ENCODE data around the gene CMTR1. TPM values are rescaled to one million over a fixed set of nuclear protein-coding genes. Genes with fewer than 3 reads are reported as not detected.

CMTR1 gene
- total RNA-seq, 1 experiment from 2014 or later = 28.7 TPM

GRCh38 chr6:37530297-37530696, 97.3 kb downstream of the CMTR1 start:
- POLR2A ChIA-PET = interaction anchor here (0.5 kb wide), 1 partner anchor 688 kb away, joined by 4 read pairs; no protein-coding TSS in a partner anchor
- Histone ChIP-seq H2AFZ (ENCODE audit: low read depth, low read length, poor library complexity, severe bottlenecking) (no peak overlapping the region), H3K27ac (ENCODE audit: low read depth, low read length) (no peak overlapping the region), H3K36me3 (ENCODE audit: control insufficient read depth in 1 of 2, insufficient read depth in 2 of 2, low read length in 2 of 2) (no peaks in the 10 kb centered on the region), H3K9me3 (ENCODE audit: control insufficient read depth in 1 of 2, insufficient read depth in 1 of 2, low read depth in 1 of 2, low read length in 2 of 2) (no peaks in the 10 kb centered on the region), H3K4me1 (ENCODE audit: control insufficient read depth in 1 of 2, insufficient read depth in 2 of 2, low read length in 2 of 2) (no peaks in the 10 kb centered on the region), H3K9me2 (ENCODE audit: insufficient read depth) (no peaks in the 10 kb centered on the region), H3K4me3 (replicated peaks in 1 of 2; ENCODE audit: low read depth in 1 of 2, low read length in 2 of 2) (no peak overlapping the region), H3K27me3 (ENCODE audit: insufficient read depth, low read length) (peaks cover 32% of the 10 kb centered on the region; the same call in 1 of the 2 replicates), H3K4me2 (ENCODE audit: low read length) (no peak overlapping the region), H3K9ac (ENCODE audit: low read length) (no peak overlapping the region), H3K79me2 (ENCODE audit: insufficient read depth, low read length) (no peaks in the 10 kb centered on the region), H4K20me1 (ENCODE audit: insufficient read depth) (no peaks in the 10 kb centered on the region)
- TF ChIP-seq CEBPB (IDR thresholded peaks at IDR 0.05; ENCODE audit: low read depth) (no peak), RAD21 (IDR thresholded peaks at IDR 0.05; ENCODE audit: low read depth) (no peak), ZFX (IDR thresholded peaks at IDR 0.05) (no peak), POLR2A (IDR thresholded peaks at IDR 0.05; ENCODE audit: borderline replicate concordance, extremely low read depth, insufficient read depth, insufficient read length) (no peak), SRF (IDR thresholded peaks at IDR 0.05; ENCODE audit: low read depth) (no peak)
- BruUV-seq (replicated peaks) = no TSS peak
- ATAC-seq (no peak), DNase-seq (ENCODE audit: low read depth, low spot score) (no peak)
- intact Hi-C loops (cut with micrococcal nuclease) = loop anchor here (10.0 kb wide), 2 partner anchors 485 to 965 kb away; no protein-coding TSS in a partner anchor
- RAD21 ChIA-PET (ENCODE audit: low non-redundant PET in 1 of 2, low total read pairs in 2 of 2, uncharacterized antibody in 2 of 2, unreplicated experiment in 2 of 2) = no interaction called here
- CTCF ChIA-PET = no interaction called here

DNA sequence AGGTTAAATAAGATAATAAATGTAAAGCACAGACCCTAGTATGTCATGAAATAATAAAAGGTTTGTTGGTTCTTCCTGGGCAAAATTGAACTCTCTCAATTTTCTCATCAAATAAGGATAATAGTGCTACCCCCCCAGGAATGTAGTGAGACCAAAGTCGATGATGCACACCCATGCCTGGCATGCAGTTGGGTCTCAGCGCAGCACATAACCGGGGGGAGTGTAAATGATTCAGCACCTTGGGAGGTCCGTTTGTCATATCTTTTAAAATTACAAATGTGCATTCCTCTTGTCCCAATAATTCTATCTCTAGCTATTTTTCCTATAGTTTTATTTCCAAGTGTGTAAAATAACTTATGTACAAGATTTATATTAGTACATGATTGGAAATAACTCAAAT, 98.0 kb downstream of the CMTR1 start:
- Histone ChIP-seq H3K9me3 (ENCODE audit: control insufficient read depth in 1 of 2, insufficient read depth in 1 of 2, low read depth in 1 of 2, low read length in 2 of 2) (no peaks in the 10 kb centered on the region), H4K20me1 (ENCODE audit: insufficient read depth) (no peaks in the 10 kb centered on the region), H3K36me3 (ENCODE audit: control insufficient read depth in 1 of 2, insufficient read depth in 2 of 2, low read length in 2 of 2) (no peaks in the 10 kb centered on the region), H3K9ac (ENCODE audit: low read length) (no peak overlapping the region), H3K4me1 (ENCODE audit: control insufficient read depth in 1 of 2, insufficient read depth in 2 of 2, low read length in 2 of 2) (no peaks in the 10 kb centered on the region), H3K9me2 (ENCODE audit: insufficient read depth) (no peaks in the 10 kb centered on the region), H3K79me2 (ENCODE audit: insufficient read depth, low read length) (no peaks in the 10 kb centered on the region), H3K4me3 (replicated peaks in 1 of 2; ENCODE audit: low read depth in 1 of 2, low read length in 2 of 2) (no peak overlapping the region), H2AFZ (ENCODE audit: low read depth, low read length, poor library complexity, severe bottlenecking) (no peak overlapping the region), H3K27ac (ENCODE audit: low read depth, low read length) (no peak overlapping the region), H3K4me2 (ENCODE audit: low read length) (no peak overlapping the region), H3K27me3 (ENCODE audit: insufficient read depth, low read length) (peaks cover 32% of the 10 kb centered on the region; the same call in 1 of the 2 replicates)
- ATAC-seq (no peak), DNase-seq (ENCODE audit: low read depth, low spot score) (no peak)
- ChIA-PET RAD21 (ENCODE audit: low non-redundant PET in 1 of 2, low total read pairs in 2 of 2, uncharacterized antibody in 2 of 2, unreplicated experiment in 2 of 2) (no interaction called here), POLR2A (no interaction called here), CTCF (no interaction called here)
- no TSS peak for BruUV-seq (replicated peaks)
- intact Hi-C loops (cut with micrococcal nuclease) = loop anchor here (10.0 kb wide), 2 partner anchors 484 to 964 kb away; no protein-coding TSS in a partner anchor
- TF ChIP-seq RAD21 (IDR thresholded peaks at IDR 0.05; ENCODE audit: low read depth) (no peak), POLR2A (IDR thresholded peaks at IDR 0.05; ENCODE audit: borderline replicate concordance, extremely low read depth, insufficient read depth, insufficient read length) (no peak), CBX3 (IDR thresholded peaks at IDR 0.05; ENCODE audit: low read depth) (no peak), EZH2phosphoT487 (IDR thresholded peaks at IDR 0.05; ENCODE audit: borderline replicate concordance) (no peak), SP1 (IDR thresholded peaks at IDR 0.05; ENCODE audit: low read depth) (no peak), SIN3A (IDR thresholded peaks at IDR 0.05; ENCODE audit: low read depth) (no peak), YY1 (IDR thresholded peaks at IDR 0.05; ENCODE audit: extremely low read depth, insufficient replicate concordance, low read depth, low read length) (no peak), EZH2 (IDR thresholded peaks at IDR 0.05) (no peak), CEBPB (IDR thresholded peaks at IDR 0.05; ENCODE audit: low read depth) (no peak), FOSL1 (IDR thresholded peaks at IDR 0.05; ENCODE audit: low read depth) (no peak)
- TF ChIP-seq, protein P1, sequence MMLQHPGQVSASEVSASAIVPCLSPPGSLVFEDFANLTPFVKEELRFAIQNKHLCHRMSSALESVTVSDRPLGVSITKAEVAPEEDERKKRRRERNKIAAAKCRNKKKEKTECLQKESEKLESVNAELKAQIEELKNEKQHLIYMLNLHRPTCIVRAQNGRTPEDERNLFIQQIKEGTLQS (IDR thresholded peaks at IDR 0.05) = no peak
- TF ChIP-seq, protein P2, sequence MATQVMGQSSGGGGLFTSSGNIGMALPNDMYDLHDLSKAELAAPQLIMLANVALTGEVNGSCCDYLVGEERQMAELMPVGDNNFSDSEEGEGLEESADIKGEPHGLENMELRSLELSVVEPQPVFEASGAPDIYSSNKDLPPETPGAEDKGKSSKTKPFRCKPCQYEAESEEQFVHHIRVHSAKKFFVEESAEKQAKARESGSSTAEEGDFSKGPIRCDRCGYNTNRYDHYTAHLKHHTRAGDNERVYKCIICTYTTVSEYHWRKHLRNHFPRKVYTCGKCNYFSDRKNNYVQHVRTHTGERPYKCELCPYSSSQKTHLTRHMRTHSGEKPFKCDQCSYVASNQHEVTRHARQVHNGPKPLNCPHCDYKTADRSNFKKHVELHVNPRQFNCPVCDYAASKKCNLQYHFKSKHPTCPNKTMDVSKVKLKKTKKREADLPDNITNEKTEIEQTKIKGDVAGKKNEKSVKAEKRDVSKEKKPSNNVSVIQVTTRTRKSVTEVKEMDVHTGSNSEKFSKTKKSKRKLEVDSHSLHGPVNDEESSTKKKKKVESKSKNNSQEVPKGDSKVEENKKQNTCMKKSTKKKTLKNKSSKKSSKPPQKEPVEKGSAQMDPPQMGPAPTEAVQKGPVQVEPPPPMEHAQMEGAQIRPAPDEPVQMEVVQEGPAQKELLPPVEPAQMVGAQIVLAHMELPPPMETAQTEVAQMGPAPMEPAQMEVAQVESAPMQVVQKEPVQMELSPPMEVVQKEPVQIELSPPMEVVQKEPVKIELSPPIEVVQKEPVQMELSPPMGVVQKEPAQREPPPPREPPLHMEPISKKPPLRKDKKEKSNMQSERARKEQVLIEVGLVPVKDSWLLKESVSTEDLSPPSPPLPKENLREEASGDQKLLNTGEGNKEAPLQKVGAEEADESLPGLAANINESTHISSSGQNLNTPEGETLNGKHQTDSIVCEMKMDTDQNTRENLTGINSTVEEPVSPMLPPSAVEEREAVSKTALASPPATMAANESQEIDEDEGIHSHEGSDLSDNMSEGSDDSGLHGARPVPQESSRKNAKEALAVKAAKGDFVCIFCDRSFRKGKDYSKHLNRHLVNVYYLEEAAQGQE (IDR thresholded peaks at IDR 0.05; ENCODE audit: low read depth) = no peak
- TF ChIP-seq, protein P3, sequence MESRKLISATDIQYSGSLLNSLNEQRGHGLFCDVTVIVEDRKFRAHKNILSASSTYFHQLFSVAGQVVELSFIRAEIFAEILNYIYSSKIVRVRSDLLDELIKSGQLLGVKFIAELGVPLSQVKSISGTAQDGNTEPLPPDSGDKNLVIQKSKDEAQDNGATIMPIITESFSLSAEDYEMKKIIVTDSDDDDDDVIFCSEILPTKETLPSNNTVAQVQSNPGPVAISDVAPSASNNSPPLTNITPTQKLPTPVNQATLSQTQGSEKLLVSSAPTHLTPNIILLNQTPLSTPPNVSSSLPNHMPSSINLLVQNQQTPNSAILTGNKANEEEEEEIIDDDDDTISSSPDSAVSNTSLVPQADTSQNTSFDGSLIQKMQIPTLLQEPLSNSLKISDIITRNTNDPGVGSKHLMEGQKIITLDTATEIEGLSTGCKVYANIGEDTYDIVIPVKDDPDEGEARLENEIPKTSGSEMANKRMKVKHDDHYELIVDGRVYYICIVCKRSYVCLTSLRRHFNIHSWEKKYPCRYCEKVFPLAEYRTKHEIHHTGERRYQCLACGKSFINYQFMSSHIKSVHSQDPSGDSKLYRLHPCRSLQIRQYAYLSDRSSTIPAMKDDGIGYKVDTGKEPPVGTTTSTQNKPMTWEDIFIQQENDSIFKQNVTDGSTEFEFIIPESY (IDR thresholded peaks at IDR 0.05; ENCODE audit: extremely low read depth, insufficient replicate concordance, low read length) = no peak

Data from HCT116 (cell line).